ENCODE measurements around the gene VSIG2.

Gene VSIG2

GRCh38 chr11:124729571-124729970, 22.5 kb downstream of the VSIG2 start:
- DNase-seq (ENCODE audit: low read depth) = no peak
- no peak overlapping the region for H3K4me3 ChIP-seq (ENCODE audit: low read depth, low read length)
- TF ChIP-seq, protein P1, sequence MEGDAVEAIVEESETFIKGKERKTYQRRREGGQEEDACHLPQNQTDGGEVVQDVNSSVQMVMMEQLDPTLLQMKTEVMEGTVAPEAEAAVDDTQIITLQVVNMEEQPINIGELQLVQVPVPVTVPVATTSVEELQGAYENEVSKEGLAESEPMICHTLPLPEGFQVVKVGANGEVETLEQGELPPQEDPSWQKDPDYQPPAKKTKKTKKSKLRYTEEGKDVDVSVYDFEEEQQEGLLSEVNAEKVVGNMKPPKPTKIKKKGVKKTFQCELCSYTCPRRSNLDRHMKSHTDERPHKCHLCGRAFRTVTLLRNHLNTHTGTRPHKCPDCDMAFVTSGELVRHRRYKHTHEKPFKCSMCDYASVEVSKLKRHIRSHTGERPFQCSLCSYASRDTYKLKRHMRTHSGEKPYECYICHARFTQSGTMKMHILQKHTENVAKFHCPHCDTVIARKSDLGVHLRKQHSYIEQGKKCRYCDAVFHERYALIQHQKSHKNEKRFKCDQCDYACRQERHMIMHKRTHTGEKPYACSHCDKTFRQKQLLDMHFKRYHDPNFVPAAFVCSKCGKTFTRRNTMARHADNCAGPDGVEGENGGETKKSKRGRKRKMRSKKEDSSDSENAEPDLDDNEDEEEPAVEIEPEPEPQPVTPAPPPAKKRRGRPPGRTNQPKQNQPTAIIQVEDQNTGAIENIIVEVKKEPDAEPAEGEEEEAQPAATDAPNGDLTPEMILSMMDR (conservative IDR thresholded peaks at IDR 0.05; ENCODE audit: low read depth, low read length) = no peak

DNA sequence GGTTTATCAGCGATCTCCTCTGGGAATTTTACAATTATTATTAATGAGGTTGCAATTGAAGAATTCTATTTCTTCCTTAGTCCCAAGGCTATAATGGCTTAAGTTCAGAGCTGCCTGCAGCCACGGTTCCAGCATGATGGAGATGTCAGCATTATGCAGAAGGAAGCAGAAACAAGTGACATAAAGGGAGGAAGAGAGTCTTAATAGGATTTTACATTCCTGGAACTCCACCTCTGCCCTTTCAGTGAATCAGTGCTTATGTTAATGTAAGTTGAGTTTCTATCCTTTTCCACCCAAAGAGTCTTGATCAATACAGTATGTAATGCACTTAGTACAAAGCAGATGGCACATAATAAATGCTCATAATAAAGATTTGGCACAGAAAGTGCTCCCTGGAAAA, 23.9 kb downstream of the VSIG2 start:
- no peak overlapping the region for H3K4me3 ChIP-seq (ENCODE audit: low read depth, low read length)
- DNase-seq (ENCODE audit: low read depth) = no peak
- TF ChIP-seq, protein P1 (conservative IDR thresholded peaks at IDR 0.05; ENCODE audit: low read depth, low read length) = no peak

- no peak overlapping the region for H3K4me3 ChIP-seq (ENCODE audit: low read depth, low read length)
- TF ChIP-seq, protein P1 (conservative IDR thresholded peaks at IDR 0.05; ENCODE audit: low read depth, low read length) = no peak
- DNase-seq (ENCODE audit: low read depth) = no peak
Observed at GRCh38 chr11:124727474-124727873, 24.6 kb downstream of the VSIG2 start.

- H3K4me3 ChIP-seq (ENCODE audit: low read depth, low read length) = no peak overlapping the region
- TF ChIP-seq, protein P1 (conservative IDR thresholded peaks at IDR 0.05; ENCODE audit: low read depth, low read length) = no peak
- peak; percentile 36 for DNase-seq (ENCODE audit: low read depth)
Observed at GRCh38 chr11:124725719-124726105, 26.3 kb downstream of the VSIG2 start.

- H3K4me3 ChIP-seq (ENCODE audit: low read depth, low read length) = no peak overlapping the region
- DNase-seq (ENCODE audit: low read depth) = no peak
- TF ChIP-seq, protein P1 (conservative IDR thresholded peaks at IDR 0.05; ENCODE audit: low read depth, low read length) = no peak
Observed at GRCh38 chr11:124724979-124725718, 26.9 kb downstream of the VSIG2 start.

DNA sequence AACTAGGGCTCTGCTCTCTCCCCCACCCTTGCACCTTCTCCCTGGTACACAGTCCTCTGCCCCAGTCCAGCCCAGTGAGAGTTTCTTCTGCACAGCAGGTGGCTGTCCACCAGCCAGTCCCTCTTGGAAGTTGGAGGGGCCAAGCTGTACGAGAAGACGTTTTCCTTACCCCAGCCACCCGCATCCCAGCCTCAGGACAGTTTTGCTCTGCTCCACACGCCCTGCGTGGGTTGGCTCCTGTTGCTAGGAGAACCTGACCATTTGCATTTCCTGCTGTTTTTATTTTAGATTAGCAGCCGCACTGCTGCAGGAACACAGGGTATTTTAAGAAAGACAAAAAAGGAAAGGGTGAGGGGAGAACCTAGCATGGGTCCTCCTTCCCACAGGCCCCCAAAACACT, 29.9 kb downstream of the VSIG2 start:
- TF ChIP-seq, protein P1 (conservative IDR thresholded peaks at IDR 0.05; ENCODE audit: low read depth, low read length) = no peak
- no peak overlapping the region for H3K4me3 ChIP-seq (ENCODE audit: low read depth, low read length)
- DNase-seq (ENCODE audit: low read depth) = no peak

DNA sequence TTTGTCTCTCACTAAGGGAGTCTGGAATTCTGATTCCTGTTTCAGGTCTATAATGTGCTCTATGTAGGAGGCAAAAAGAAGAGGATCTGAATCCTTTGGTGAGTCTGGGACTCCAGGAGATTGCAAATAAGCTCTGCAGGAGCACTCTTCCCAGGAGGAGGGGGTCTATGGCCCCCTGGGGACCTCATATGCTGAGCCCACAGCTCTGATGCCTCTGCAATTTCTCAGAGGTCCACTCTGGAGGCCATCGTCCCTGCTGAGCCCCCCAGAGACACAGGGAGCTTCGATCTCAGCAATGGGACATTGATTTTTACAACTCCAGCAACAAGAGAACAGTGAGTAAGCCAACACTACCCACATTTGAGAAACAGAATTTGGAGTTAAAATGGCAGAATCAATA, 32.5 kb downstream of the VSIG2 start:
- TF ChIP-seq, protein P1 (conservative IDR thresholded peaks at IDR 0.05; ENCODE audit: low read depth, low read length) = no peak
- no peak overlapping the region for H3K4me3 ChIP-seq (ENCODE audit: low read depth, low read length)
- no peak for DNase-seq (ENCODE audit: low read depth)
